Endothelial cell (in vitro differentiated cells): ENCODE data around the gene TRIOBP. TPM values are rescaled to one million over a fixed set of nuclear protein-coding genes. Genes with fewer than 3 reads are reported as not detected.

Experiments used
- DNase-seq: peaks from one replicate; pipeline ENCODE4 v3.0.0; 2021; ENCODE audit warnings: low spot score
- H3K27ac Mint-ChIP-seq: one replicate; pipeline ENCODE4 v1.8.0; 2021; ENCODE audit warnings: mixed read lengths, inconsistent platforms; ENCODE audit not compliant: unreplicated experiment
- H3K27me3 Mint-ChIP-seq: one replicate; pipeline ENCODE4 v1.8.0; 2021; ENCODE audit warnings: mild to moderate bottlenecking, moderate library complexity, mixed read lengths, inconsistent platforms; ENCODE audit not compliant: unreplicated experiment
- H3K36me3 Mint-ChIP-seq: one replicate; pipeline ENCODE4 v1.8.0; 2021; ENCODE audit warnings: mild to moderate bottlenecking, low read depth, mixed read lengths, inconsistent platforms; ENCODE audit not compliant: unreplicated experiment
- H3K4me1 Mint-ChIP-seq: one replicate; pipeline ENCODE4 v1.8.0; 2021; ENCODE audit warnings: mild to moderate bottlenecking, mixed read lengths, inconsistent platforms; ENCODE audit not compliant: unreplicated experiment
- H3K4me3 Mint-ChIP-seq: one replicate; pipeline ENCODE4 v1.8.0; 2021; ENCODE audit warnings: mild to moderate bottlenecking, mixed read lengths, inconsistent platforms; ENCODE audit not compliant: unreplicated experiment
- H3K9me3 Mint-ChIP-seq: one replicate; pipeline ENCODE4 v1.8.0; 2021; ENCODE audit warnings: mixed read lengths, inconsistent platforms; ENCODE audit not compliant: unreplicated experiment
- total RNA-seq: library from RNA; stranded (reverse); fragmentation: NEBNext Ultra II Directional; extraction: Animal tissue kit (Norgen Biotek cat#: 25700); gene quantifications from one replicate; pipeline ENCODE4 v1.2.1, GENCODE V29; 2021; ENCODE audit not compliant: unreplicated experiment
- TF ChIP-seq, protein P1 (sequence below): fragments of 200-600 bp; sonication (generic); IDR thresholded peaks from one replicate; pipeline ENCODE4 v1.5.0; 2021; ENCODE audit warnings: antibody characterized with exemption; ENCODE audit not compliant: unreplicated experiment

TRIOBP gene
- total RNA-seq, 1 donor from 2014 or later, result 110 TPM

DNA sequence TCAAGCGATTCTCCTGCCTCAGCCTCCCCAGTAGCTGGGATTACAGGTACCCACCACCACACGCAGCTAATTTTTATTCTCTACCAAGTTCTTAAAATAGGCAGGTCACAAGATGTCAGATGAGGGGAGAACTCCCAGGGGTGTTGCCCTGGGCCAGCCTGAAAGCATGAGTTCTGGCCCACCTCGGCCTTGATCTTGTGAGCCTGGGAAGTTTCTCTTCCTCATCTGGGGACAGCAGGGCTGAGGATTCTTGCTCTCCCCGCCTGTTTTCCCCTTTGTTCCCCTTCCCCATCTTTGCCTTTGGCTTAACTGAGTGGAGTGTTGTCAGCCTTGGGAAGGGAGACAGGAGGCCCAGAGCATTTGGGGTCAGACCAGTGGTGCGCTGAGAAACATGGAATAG lies 34.8 kb upstream of the TRIOBP start:
- Mint-ChIP-seq H3K27ac (no peak overlapping the region), H3K9me3 (no peaks in the 10 kb centered on the region), H3K36me3 (peaks cover 5% of the 10 kb centered on the region), H3K4me1 (peaks cover 14% of the 10 kb centered on the region), H3K4me3 (no peak overlapping the region), H3K27me3 (peaks cover 15% of the 10 kb centered on the region)
- TF ChIP-seq, protein P1, sequence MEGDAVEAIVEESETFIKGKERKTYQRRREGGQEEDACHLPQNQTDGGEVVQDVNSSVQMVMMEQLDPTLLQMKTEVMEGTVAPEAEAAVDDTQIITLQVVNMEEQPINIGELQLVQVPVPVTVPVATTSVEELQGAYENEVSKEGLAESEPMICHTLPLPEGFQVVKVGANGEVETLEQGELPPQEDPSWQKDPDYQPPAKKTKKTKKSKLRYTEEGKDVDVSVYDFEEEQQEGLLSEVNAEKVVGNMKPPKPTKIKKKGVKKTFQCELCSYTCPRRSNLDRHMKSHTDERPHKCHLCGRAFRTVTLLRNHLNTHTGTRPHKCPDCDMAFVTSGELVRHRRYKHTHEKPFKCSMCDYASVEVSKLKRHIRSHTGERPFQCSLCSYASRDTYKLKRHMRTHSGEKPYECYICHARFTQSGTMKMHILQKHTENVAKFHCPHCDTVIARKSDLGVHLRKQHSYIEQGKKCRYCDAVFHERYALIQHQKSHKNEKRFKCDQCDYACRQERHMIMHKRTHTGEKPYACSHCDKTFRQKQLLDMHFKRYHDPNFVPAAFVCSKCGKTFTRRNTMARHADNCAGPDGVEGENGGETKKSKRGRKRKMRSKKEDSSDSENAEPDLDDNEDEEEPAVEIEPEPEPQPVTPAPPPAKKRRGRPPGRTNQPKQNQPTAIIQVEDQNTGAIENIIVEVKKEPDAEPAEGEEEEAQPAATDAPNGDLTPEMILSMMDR, result no peak
- DNase-seq, result no peak

GRCh38 chr22:37663521-37664140 lies 33.2 kb upstream of the TRIOBP start:
- H3K36me3 Mint-ChIP-seq, result peaks cover 5% of the 10 kb centered on the region
- no peaks in the 10 kb centered on the region for H3K9me3 Mint-ChIP-seq
- TF ChIP-seq, protein P1, result no peak
- peaks cover 8% of the 10 kb centered on the region for H3K27me3 Mint-ChIP-seq
- no peak overlapping the region for H3K4me3 Mint-ChIP-seq
- H3K4me1 Mint-ChIP-seq, result peaks cover 5% of the 10 kb centered on the region
- no peak for DNase-seq
- H3K27ac Mint-ChIP-seq, result no peak overlapping the region

DNA sequence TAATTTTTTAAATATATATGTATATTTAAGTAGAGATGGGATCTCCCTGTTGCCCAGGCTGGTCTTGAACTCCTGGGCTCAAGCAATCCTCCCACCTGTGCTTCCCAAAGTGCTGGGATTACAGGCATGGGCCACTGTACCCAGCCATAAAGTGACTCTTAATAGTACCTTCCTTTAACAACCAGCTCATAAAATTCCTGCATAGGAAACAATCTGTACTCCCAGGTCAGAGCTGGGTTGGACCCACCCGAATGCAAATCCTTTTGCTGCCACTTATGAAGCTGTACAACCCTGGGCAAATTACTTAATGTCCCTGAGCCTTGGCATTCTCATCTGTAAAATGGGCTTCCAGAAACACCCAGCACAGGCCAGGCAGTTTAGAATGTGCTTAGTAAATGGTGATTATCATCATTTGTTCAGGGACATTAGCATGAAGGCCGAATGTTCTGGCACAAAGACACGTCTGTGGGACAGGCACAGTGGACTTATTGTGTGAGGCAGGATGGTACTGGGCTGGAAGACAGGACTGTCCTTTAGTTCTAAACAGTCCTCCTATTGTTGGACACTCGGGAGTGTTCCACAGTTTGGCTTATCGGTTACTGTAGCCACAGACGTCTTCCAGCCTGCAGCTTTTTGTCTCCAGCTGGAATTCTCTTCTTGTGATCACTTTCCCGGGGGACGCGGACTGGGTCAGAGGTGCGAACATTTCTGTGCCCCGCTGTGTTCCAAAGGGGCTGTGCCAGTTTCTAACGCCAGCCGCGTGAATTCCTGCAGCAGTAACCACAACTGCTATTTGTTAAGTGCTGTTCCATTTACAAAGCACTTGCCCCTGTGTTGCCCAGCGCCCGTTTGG lies 32.4 kb upstream of the TRIOBP start:
- Mint-ChIP-seq H3K27me3 (peaks cover 8% of the 10 kb centered on the region), H3K9me3 (no peaks in the 10 kb centered on the region), H3K4me3 (no peak overlapping the region), H3K27ac (no peak overlapping the region), H3K4me1 (peaks cover 3% of the 10 kb centered on the region), H3K36me3 (peaks cover 5% of the 10 kb centered on the region)
- no peak for DNase-seq
- TF ChIP-seq, protein P1, result no peak

DNA sequence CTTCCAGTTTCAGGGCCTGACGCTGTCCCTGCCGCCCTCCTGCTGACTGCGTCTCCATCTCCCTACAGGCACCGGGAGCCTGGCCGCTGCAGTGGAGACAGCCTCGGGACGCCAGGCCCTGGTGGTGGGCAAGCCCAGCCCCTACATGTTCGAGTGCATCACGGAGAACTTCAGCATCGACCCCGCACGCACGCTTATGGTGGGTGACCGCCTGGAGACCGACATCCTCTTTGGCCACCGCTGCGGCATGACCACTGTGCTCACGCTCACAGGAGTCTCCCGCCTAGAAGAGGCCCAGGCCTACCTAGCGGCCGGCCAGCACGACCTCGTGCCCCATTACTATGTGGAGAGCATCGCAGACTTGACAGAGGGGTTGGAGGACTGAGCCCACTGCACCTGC lies 31.4 kb upstream of the TRIOBP start:
- TF ChIP-seq, protein P1, result no peak
- no peak overlapping the region for H3K4me3 Mint-ChIP-seq
- H3K27ac Mint-ChIP-seq, result no peak overlapping the region
- peaks cover 5% of the 10 kb centered on the region for H3K27me3 Mint-ChIP-seq
- no peak for DNase-seq
- H3K9me3 Mint-ChIP-seq, result no peaks in the 10 kb centered on the region
- no peaks in the 10 kb centered on the region for H3K4me1 Mint-ChIP-seq
- H3K36me3 Mint-ChIP-seq, result peaks cover 5% of the 10 kb centered on the region

DNA sequence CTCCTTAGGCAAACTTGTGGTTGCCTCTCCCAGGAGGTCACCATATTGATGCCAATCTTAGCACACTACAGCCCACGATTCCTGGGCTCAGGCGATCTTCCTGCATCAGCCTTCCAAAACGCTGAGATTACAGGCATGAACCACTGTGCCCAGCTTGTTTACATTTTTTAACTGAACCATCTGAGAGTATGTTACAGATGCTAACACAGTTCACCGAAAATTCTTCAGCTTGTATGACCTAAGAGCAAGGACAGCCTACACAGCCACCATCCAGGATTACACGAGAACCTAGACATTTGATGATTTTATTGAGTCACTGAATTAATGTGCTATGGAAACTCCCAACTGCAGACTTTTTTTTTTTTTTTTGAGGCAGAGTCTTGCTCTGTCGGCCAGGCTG lies 27.3 kb upstream of the TRIOBP start:
- Mint-ChIP-seq H3K4me3 (no peak overlapping the region), H3K27me3 (peaks cover 9% of the 10 kb centered on the region), H3K36me3 (peaks cover 5% of the 10 kb centered on the region), H3K27ac (no peak overlapping the region), H3K4me1 (no peaks in the 10 kb centered on the region), H3K9me3 (no peaks in the 10 kb centered on the region)
- TF ChIP-seq, protein P1, result no peak
- no peak for DNase-seq
